ENCODE results near the gene CRK.
"Not testable (repeated sequence)": the region's sequence is repeated elsewhere in the genome, so short reads cannot be mapped to it uniquely, and the experiment has no call there.

- TF ChIP-seq CTCF (conservative IDR thresholded peaks at IDR 0.05 in 1 of 2, IDR thresholded peaks at IDR 0.05 in 1 of 2; ENCODE audit: extremely low read depth in 1 of 2, insufficient read depth in 1 of 2, low read depth in 1 of 2, low read length in 2 of 2); EZH2 (IDR thresholded peaks at IDR 0.05; ENCODE audit: borderline replicate concordance, low read length): not testable (repeated sequence)
These were observed 69.3 kb downstream of the CRK start for GRCh38 chr17:1386675-1387190.
